Panc1 (cell line): ENCODE measurements around the gene JRKL. TPM values are rescaled to one million over a fixed set of nuclear protein-coding genes. Genes with fewer than 3 reads are reported as not detected.

Experiments
- ATAC-seq: fragments of 200-7000 bp; cut with Tn5 transposase; 2 replicates; pipeline ENCODE4 v1.9.1; 2020; ENCODE audit warnings: mild to moderate bottlenecking, moderate library complexity
- BruUV-seq: library from RNA; stranded (reverse); fragments of 400-500 nt; replicated peaks from 2 replicates; lab custom pipeline; 2021; lab: Mats Ljungman, UMichigan
- CTCF ChIA-PET: fragments of 300-600 bp; sonication (Branson Sonifier 250); formaldehyde crosslinking; loops from one replicate; lab custom pipeline; 2022; ENCODE audit warnings: antibody characterized with exemption; lab: Charles Lee
- POLR2A ChIA-PET: fragments of 300-600 bp; sonication (Branson Sonifier 250); formaldehyde crosslinking; loops from one replicate; lab custom pipeline; 2022; ENCODE audit warnings: antibody characterized with exemption; lab: Charles Lee
- DNase-seq: peaks from one replicate; pipeline ENCODE4 v3.0.0-alpha.2; 2010; ENCODE audit warnings: low read depth, low spot score
- H3K27ac ChIP-seq: 2 replicates; pipeline ENCODE4 v1.5.1; 2011; ENCODE audit warnings: mild to moderate bottlenecking, low read length, inconsistent platforms
- H3K27me3 ChIP-seq: fragments of 200-500 bp; sonication (Bioruptor generic); 2 replicates; pipeline ENCODE4 v1.6.0; 2014; ENCODE audit warnings: low read length, inconsistent platforms; ENCODE audit not compliant: control insufficient read depth, insufficient read depth
- H3K36me3 ChIP-seq: fragments of 200-500 bp; sonication (Bioruptor generic); 2 replicates; pipeline ENCODE4 v1.5.1; 2014; ENCODE audit warnings: inconsistent platforms, mild to moderate bottlenecking, low read length, moderate library complexity; ENCODE audit not compliant: control insufficient read depth, insufficient read depth
- H3K4me1 ChIP-seq: 2 replicates; pipeline ENCODE4 v1.5.1; 2011; ENCODE audit warnings: inconsistent platforms, mild to moderate bottlenecking, low read length, moderate library complexity; ENCODE audit not compliant: control insufficient read depth, insufficient read depth
- H3K4me3 ChIP-seq, 2 experiments: 2 replicates each; pipeline ENCODE4 v1.5.1; 2011 to 2012; ENCODE audit warnings: low read depth in 2 of 2, low read length in 2 of 2, mild to moderate bottlenecking in 2 of 2, inconsistent platforms in 1 of 2, moderate library complexity in 1 of 2
- H3K9me3 ChIP-seq: fragments of 200-500 bp; sonication (Bioruptor generic); 2 replicates; pipeline ENCODE4 v1.5.1; 2014; ENCODE audit warnings: low read depth, mild to moderate bottlenecking, inconsistent platforms, low read length, moderate library complexity; ENCODE audit not compliant: control insufficient read depth, insufficient read depth
- POLR2AphosphoS5 ChIP-seq: IDR thresholded peaks from 2 replicates; pipeline ENCODE4 v1.6.1; 2012; ENCODE audit warnings: mild to moderate bottlenecking, low read depth, low read length, moderate library complexity
- REST ChIP-seq, 2 experiments: IDR thresholded peaks; 2 replicates each; pipeline ENCODE4 v1.6.1; 2011 to 2012; ENCODE audit warnings: low read depth in 2 of 2, control low read depth in 1 of 2, low read length in 1 of 2, mild to moderate bottlenecking in 1 of 2, moderate library complexity in 1 of 2; ENCODE audit not compliant: insufficient read depth in 1 of 2
- SIN3A ChIP-seq: IDR thresholded peaks from 2 replicates; pipeline ENCODE4 v1.6.1; 2012; ENCODE audit warnings: low read depth, mild to moderate bottlenecking, low read length, moderate library complexity, borderline replicate concordance; ENCODE audit not compliant: insufficient read depth
- TCF7L2 ChIP-seq: IDR thresholded peaks from 2 replicates; pipeline ENCODE4 v1.6.1; 2011; ENCODE audit warnings: mild to moderate bottlenecking, low read depth, low read length, inconsistent platforms
- in situ Hi-C: cut with HindIII; loops from 2 replicates; pipeline ENCODE4 v1.10.0; 2016; ENCODE audit warnings: low sequenced_read_pairs, low pct_unique_long_range_greater_than_20kb
- intact Hi-C: fragments of 100-400 bp; cut with micrococcal nuclease; formaldehyde crosslinking; loops from one replicate; pipeline ENCODE4 v1.10.0; 2022; ENCODE audit not compliant: unreplicated experiment
- total RNA-seq: library from RNA; stranded (reverse); gene quantifications from one replicate; pipeline ENCODE4 v1.2.1, GENCODE V29; 2021; ENCODE audit not compliant: unreplicated experiment
- TF ChIP-seq, protein P1 (sequence below): fragments of 450-650 bp; IDR thresholded peaks from 2 replicates; pipeline ENCODE4 v1.5.1; 2017; ENCODE audit warnings: mild to moderate bottlenecking

The JRKL gene
- total RNA-seq, 1 experiment from 2014 or later = 9.6 TPM

- in situ Hi-C loops = no loop called here
- Histone ChIP-seq H3K27ac (no peak overlapping the region), H3K4me1 (no peaks in the 10 kb centered on the region), H3K9me3 (no peaks in the 10 kb centered on the region), H3K36me3 (no peaks in the 10 kb centered on the region), H3K4me3 (no peak overlapping the region), H3K27me3 (peaks cover 2% of the 10 kb centered on the region; the same call in 1 of the 2 replicates)
- POLR2A ChIA-PET = no interaction called here
- CTCF ChIA-PET = no interaction called here
- intact Hi-C loops = no loop called here
- BruUV-seq = no TSS peak
- no peak for TF ChIP-seq TCF7L2
- TF ChIP-seq, protein P1, sequence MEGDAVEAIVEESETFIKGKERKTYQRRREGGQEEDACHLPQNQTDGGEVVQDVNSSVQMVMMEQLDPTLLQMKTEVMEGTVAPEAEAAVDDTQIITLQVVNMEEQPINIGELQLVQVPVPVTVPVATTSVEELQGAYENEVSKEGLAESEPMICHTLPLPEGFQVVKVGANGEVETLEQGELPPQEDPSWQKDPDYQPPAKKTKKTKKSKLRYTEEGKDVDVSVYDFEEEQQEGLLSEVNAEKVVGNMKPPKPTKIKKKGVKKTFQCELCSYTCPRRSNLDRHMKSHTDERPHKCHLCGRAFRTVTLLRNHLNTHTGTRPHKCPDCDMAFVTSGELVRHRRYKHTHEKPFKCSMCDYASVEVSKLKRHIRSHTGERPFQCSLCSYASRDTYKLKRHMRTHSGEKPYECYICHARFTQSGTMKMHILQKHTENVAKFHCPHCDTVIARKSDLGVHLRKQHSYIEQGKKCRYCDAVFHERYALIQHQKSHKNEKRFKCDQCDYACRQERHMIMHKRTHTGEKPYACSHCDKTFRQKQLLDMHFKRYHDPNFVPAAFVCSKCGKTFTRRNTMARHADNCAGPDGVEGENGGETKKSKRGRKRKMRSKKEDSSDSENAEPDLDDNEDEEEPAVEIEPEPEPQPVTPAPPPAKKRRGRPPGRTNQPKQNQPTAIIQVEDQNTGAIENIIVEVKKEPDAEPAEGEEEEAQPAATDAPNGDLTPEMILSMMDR = no peak
- no peak for TF ChIP-seq POLR2AphosphoS5
- TF ChIP-seq REST (IDR thresholded peaks at IDR 0.05; ENCODE audit: insufficient read depth in 1 of 2, low read depth in 2 of 2, low read length in 1 of 2) = no peak
- TF ChIP-seq SIN3A = no peak
- no peak for DNase-seq
- no peak for ATAC-seq
Observed at GRCh38 chr11:96412761-96413381, 23.1 kb downstream of the JRKL start.

GRCh38 chr11:96413408-96413807 is 23.6 kb downstream of the JRKL start:
- CTCF ChIA-PET = no interaction called here
- Histone ChIP-seq H3K36me3 (no peaks in the 10 kb centered on the region), H3K4me3 (no peak overlapping the region), H3K27me3 (peaks cover 2% of the 10 kb centered on the region; the same call in 1 of the 2 replicates), H3K27ac (no peak overlapping the region), H3K9me3 (no peaks in the 10 kb centered on the region), H3K4me1 (no peaks in the 10 kb centered on the region)
- ATAC-seq (no peak), DNase-seq (no peak)
- intact Hi-C loops = no loop called here
- BruUV-seq = no TSS peak
- in situ Hi-C loops = no loop called here
- TF ChIP-seq POLR2AphosphoS5 = no peak
- no peak for TF ChIP-seq SIN3A
- TF ChIP-seq, protein P1 = no peak
- no peak for TF ChIP-seq TCF7L2
- TF ChIP-seq REST (IDR thresholded peaks at IDR 0.05; ENCODE audit: insufficient read depth in 1 of 2, low read depth in 2 of 2, low read length in 1 of 2) = no peak
- POLR2A ChIA-PET = no interaction called here
